Stimulated activated CD4-positive, alpha-beta T cell treated with anti-CD3 and anti-CD28 coated beads, Interleukin-15, amount 100 ng/mL, for 48 hours (primary cell): ENCODE data around the gene PJVK.
"Not testable (repeated sequence)": the region's sequence is repeated elsewhere in the genome, so short reads cannot be mapped to it uniquely, and the experiment has no call there.

ENCODE experiments used
- DNase-seq, 2 donors: peaks; one replicate each; pipeline ENCODE4 v3.0.0-alpha.2; 2020; ENCODE audit warnings: low read depth in 2 of 2

Gene PJVK

DNA sequence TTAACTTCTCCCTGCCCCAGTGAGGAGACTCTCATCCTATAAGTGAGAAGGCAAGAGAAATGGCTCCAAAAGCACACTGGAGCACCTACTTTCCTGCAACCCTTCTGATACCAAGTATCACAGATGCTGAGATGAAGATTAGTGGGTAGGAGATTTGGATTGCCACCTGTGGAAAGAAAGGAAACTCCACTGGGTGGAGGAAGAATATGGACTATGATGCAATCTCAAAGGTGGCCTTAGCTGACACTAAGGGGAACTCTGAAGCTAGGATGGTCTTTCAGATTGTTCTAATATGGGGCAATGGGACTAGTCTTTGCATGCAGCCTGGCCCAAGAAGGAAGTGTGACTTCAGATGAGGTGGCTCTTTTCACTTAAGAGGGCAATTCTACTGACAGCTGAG is 21.8 kb upstream of the PJVK start:
- no peak for DNase-seq

DNA sequence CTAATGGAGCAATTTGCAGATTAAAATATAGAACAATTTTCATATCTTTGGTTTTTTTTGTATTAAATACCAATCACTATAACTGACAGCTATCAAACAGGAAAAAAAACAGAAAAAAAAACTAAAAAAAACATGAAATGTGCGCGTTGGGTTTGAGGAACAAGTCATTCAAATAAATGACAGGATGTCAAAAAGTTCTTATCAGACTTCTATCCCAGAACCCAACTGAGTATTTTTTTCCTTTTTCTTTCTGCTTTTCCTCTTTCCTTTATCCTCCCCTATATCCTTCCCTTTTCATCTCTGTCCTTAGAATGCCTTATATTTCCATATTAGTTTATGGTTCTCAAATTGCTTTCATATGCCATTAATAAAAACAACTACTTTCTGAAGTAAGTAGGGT is 14.5 kb upstream of the PJVK start:
- no peak for DNase-seq

DNA sequence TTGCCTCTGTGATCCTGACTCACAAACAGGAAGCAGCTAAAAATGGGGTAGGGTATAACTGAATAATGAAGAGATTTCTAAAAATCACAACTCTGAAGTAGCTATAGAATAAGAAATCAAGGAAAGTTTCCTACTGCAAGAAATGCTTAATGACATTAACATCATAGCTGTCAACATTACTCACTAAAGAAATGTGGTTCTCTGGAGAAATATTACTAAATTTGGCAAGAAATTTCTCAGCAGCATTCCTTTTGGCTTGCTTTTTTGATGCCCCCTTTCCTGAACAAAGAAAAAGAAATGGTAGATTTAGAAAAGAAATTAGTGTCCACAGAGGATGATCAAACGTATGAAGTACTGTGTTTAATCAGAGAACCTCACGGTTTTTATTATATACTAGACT is 9.8 kb upstream of the PJVK start:
- DNase-seq = no peak

DNA sequence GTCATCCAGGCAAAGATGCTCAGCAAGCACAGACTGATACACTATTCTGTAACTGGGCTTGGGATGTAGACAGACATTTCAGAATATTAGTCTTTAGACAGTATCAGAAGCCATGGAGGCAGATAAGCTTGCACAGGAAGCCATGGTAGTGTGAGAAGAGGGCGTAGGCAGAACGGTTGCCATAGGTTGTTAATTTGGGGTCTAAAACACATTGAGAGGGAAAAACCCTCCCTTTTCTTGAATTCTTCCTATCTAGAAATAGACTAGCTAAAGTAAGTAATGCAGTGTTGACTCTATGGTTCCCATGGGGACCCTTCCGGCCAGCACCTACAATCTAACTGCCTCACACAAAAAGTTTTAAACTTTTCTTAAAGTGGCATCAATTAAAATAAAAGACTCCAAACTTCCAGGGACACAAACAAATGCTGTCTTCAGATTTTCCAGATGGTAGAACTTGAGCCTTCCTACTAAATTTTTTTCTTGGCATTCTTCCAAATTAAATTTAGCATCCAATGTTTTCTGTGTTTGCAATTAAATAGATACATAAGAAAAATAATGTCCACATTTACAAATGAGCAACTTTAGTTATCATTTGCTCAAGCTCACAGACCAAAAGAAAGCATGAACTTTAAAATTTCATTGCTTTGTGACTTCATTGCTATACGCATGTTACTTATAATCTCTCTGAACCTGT is 2.1 kb upstream of the PJVK start:
- no peak for DNase-seq

DNA sequence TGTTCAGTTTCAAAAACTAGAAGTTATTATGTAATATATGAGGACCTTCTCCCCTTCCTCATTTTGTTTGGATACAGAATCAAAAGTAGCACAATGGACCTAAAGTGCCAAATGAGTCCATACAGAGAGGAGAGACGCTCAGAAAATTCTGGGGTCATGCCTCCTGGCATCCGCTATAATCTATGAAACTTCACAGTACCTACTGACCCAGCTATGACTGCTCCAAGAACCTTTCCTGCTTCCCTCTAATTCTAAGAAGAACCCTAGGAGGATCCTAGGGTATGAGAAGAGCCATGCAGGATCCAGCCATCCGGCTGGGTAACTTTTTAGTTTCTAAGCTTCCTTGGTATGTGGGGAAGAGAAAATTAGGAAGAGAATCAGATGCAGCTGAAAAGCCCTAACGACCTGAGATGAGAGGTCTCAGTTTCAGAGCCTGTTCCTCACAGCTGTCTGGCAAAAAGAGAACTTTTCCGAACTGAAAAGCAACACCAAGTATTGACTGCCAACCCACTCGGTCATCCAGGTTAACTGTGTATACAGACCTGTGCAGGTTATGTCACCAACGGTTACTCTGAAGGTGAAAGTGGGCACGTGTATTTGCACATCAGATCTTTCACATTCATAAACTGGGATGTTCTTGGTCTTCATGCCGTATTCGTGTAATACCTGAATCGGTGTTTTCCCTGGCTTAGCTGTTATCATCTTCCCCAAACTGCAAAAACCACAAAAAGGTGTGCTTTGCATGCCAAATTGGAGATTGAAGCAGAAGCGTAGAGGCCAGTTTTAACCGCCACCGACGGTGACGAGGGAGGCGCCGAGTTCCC is 1.3 kb upstream of the PJVK start:
- no peak for DNase-seq

DNA sequence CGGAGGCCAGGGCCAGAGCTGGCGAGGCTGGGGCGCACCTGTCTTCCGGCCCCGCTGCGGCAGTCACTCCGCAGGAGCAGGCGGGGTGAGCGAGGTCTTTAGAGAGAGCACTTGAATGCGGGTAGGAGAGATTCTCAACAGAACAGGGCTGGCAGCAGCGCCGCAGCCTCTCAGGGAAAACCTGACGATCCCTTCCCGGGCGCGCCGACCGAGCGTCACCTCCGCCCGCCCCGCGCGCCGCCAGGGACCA is 729 bp upstream of the PJVK start:
- DNase-seq = peak in 1 of 2 donors; percentile 71

DNA sequence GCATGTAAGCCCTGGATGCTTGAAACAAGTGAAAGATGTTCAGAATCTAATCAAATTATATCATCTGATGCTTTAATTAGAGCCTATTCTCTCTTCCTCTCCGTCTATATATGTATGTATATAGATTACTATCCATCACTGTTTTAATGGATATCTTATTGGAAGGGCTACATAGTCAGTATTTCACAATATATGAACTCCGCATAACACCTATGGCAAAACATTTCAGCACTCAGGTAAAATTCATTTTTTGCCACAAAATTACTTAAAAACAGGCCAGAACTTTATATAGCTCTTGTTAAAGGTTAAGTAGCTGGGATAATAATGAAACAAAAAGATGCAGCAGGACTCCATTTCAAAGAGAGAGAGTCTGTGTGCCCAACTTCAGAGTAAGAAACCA is 1.2 kb downstream of the PJVK start:
- DNase-seq = no peak

DNA sequence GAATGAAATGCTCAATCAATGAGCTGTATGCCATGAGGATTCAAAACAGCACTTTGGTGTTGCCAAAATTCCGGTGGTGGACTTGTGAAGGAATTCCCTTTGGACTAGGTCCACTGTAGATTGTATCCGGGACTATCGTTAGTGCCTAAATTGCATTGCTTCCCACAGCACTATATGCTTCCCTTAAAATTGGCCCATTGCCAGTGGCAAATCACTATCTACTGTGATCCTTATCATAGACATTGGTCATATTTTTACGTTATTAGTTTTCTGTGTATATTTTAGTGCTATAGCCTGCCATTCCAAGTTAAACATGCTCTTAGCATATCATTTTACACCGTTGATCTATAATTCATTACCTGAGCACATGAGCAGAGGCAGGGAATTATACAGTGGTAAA is 1.7 kb downstream of the PJVK start:
- no peak for DNase-seq

DNA sequence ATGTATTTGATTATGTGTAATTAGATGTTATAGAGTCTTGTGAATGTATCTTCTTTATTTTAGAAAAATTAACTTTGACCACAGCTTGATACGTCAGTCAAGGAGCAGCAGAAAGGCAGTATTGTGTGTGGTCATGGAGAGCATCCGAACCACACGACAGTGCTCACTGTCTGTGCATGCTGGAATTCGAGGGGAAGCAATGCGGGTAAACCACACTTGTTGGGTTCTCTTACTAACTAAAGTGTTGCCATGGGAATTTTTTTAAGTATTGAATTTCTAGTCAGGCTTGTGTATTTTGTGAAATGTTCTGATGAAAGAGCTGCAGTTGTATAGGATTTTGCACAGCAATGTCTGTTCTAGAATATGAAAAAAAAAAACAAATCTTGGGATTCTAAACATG is 4.8 kb downstream of the PJVK start:
- no peak for DNase-seq

DNA sequence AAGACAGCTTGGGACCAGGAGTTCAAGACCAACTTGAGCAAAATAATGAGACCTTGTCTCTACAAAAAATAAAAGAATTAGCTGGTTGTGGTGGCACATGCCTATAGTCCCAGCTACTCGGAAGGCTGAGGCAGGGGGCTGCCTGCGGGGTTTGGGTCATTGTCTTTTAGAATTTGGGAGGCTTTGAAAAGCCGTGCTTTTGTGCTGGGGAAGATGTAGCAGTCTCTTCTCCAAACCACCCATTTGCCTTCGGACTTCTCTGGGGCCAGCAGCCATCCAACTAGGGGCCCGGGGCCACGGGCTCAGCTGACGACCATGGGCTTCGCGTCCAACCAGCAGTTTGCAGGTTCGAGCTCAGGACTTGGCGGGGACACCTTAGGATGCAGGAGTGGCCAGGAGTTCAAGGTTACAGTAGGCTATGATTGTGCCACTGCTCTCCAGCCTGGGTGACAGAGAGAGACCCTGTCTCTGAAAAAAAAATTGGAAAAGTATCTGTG is 6.3 kb downstream of the PJVK start:
- DNase-seq = no peak

DNA sequence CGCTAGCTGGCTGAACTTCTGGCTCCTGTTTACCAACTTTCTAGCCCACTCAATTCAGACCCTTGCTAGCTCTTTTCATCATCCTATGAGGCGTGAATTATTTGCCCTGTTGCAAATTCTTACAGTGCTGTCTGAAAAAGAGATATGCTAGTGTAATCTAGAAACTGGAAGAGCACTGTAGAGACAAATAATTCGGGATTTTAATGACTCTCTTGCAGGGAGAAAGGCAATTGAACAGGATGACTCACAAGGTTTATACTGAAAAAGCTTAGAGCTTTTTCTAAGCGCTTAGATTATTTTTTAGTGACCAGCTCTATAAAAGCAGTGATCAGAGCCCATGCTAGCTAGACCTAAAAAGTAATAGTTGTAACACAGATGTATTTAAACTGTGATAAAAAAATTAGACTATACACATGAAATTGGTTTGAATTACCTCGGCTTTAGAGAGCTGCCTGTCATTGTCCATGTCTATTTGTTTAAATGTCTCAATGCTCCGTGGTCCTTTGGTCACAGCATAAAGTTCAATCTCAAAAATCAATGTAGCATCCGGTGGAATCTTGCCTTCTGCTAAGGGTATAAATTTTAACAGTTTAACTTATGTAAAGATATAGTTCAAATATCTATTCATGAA is 18.2 kb downstream of the PJVK start:
- DNase-seq = no peak

DNA sequence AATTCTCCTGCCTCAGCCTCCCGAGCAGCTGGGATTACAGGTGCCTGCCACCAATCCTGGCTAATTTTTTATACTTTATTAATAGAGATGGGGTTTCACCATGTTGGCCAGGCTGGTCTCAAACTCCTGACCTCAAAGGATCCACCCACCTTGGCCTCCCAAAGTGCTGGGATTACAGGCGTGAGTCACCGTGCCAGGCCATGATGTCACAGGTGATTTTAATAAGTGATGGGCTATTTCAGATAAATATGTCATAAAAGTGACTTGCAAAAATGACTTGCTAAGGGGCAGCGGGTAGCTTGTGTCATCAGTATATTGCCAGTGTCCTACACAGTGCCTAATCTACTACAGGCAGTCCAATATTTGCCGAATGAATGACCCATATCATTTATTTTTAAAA is 20.1 kb downstream of the PJVK start:
- DNase-seq = not testable (repeated sequence)

DNA sequence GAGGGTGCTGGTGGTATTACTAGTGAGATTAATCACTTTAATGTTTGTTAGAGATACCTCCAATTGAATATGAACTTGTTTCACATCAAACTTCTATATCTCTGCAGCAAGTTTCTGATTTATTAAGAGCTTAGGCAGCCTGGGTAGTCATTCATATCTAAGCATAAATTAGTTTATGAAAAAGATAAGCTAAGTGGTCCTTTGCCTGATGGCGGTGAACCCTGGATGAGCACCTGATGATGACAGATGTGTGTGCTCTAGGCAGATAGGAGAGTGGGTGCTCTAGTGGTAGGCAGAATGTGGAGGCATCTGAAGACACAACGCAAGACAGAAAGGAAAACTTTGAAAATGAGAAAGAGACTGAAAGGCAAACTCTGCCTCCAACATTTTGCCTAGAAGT is 22.2 kb downstream of the PJVK start:
- DNase-seq = no peak

DNA sequence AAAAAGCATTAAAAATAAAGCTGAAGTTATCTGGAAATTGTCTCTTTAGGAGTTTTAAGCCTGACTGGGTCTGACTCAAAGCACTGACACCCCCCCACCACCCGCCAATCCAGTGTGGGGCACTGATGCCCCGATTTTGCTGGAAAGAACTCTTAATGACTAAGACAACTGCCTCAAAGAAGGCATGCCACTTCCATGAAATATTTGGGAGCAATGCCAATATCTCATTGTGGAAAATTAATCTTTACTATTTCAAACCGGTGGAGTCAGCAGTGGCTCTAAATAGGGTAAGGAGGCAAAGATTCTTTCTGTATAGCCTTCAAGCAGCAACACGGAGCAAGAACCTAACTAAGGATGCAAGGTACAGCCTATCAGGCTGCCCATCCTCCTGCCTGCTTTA is 22.8 kb downstream of the PJVK start:
- DNase-seq = no peak

DNA sequence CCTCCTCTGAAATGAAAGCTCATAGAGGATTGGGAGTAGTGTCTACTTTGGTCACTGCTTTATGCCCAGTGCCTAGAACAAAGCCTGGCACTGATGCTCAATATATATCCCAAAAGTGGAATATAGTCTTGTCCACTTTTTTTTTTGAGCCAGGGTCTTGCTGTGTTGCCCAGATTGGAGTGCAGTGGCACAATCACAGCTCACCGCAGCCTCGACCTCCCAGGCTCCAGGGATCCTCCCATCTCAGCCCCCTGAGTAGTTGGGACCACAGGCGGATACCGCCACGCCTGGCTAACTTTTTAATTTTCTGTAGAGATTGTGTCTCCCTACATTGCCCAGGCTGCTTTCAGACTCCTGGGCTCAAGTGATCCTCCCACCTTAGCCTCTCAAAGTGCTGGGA is 23.4 kb downstream of the PJVK start:
- no peak for DNase-seq

DNA sequence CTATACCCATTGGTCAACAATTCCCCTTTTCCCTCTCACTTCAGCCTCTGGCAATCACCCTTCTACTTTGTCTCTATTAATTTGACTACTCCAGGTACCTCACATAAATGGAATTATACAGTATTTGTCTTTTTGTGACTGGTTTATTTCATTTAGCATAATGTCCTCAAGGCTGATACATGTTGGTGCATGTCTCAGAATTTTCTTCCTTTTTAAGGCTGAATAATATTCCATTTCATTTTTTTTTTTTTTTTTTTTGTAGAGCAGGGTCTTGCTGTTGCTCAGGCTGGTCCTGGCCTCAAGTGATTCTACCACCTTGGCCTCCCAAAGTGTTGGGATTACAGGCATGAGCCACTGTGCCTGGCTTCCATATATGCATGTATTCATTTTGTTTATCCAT is 25.3 kb downstream of the PJVK start:
- DNase-seq = no peak

DNA sequence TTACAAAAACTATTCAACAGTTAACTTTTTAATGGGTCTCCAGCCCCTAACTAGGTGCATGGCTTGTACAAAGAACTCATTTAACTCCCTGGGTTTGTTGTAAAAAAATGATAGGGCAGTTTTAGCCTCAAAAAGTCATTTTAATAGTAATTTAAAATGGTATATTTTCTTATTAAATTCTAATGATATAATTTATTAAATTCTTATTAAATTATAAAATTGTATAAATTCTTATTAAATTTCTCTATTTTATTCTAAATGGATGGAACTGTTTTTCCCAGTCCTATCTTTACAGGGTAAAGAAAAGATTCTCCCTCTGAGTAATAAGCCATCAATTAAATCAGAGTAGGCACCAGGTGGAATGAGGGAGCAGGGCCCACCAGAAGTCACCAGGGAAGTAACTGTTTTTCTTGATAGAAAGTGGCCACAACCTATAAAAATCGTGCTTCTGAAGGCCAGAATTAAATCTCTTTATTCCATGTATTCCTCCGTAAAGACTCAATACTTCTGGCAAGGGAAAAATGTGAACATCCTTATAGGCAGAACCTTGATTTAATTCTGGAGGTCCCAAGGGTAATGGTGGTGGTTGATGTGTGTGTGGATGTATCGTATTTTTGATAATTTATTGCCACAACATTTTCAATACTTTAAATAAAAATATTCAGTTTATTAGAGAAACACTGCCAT is 26.4 kb downstream of the PJVK start:
- no peak for DNase-seq

DNA sequence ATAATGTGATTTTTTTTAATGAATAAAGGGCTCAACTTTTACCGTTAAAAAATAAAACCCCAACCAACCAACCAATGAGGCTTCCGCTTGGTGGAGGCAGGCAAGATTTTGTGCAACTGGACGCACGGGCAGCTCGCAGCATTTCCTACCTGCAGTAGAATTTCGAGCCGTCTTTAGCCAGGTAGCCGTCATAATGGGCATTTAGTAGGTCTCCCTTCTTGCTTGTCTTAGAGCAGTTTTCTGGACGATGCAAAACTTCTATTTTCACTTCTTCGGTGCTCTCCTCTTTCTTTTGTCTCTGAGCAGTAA is 26.9 kb downstream of the PJVK start:
- no peak for DNase-seq

DNA sequence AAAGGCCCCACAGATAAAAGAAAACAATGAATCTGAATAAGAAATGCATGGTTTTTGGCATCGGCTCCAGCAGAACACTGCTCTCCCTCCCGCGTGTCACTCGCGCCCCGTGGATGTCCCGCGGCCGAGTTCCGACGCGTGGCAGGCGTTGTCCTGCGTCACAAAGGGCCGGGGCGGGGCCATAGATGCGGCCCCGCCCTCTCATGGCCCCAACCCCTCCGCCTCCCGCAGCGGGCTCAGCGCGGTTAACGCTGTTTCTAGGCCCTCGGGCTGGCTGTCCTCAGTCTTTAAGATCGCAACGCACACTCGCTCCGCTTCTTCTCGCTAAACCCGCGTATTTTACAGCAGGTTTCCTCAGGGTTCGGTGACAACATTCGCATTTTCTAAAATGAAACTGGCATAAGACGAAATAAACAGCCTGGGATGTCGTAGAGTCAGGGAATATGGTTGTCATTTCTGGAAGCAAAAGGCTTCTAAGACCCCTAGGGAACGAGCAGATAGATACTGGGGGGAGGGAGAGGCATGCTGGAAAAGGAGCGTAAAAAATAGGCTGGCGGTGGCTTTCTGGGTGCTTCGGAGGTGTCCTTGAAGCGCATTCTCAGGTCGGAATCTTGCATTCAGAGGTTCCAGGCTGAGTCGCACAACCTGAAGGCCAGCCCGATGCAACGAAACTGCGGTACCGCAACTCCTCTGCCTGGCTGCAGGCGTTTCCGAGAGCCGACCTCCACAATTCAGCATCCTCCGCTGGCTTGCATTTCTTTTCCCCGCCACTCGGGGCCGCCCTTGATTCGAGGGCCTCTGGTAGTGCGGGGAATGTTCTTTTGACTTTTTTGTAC is 27.5 kb downstream of the PJVK start, which contains the start of gene FKBP7:
Gene FKBP7 (minus strand): TSS at position 162 of the 836 bp plus-strand sequence. CDS start 101 bp downstream, at position 61.
- peak; percentile 55 to 70 for DNase-seq

DNA sequence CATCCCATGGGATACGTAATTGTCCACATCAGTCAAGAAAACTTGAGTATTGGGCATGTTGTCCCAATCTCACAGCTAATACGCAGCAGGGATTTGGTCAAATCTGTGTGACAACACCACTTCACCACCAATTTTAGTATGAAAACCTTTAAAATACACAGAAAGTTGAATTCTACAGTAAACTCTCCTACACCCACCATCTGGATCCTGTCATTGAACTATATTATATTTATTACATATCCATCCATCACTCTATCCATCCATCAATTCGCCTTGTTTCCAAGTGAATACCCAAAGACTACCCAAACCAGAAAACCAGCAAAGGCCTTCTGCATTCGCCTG is 28.1 kb downstream of the PJVK start:
- DNase-seq = no peak

DNA sequence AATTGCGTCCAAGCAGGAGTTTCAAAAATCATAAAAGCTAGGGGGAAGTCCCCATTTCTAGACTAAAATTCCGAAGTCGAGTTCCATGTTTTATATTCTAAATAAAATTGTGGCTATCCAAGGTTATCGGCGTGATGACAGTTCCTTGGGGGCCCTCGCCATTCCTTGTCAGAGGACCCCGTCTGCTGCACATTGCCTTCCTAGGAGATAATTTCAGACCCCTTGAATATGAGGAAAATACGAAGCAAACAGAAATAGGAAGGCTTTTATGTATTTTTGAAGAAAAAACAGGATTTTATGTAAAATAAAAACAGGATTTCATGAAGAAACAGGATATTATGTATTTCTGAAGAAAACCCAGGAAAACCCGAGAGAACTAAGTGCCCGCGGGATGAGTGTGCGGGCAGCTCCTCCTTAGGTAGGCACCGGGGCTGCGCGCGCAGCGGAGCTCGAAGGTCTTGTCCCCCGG is 28.6 kb downstream of the PJVK start:
- DNase-seq = no peak
